AML-193 (cell line): ENCODE measurements around the gene IKZF3.
"Not testable (repeated sequence)": the region's sequence is repeated elsewhere in the genome, so short reads cannot be mapped to it uniquely, and the experiment has no call there.

Experiments used
- DNase-seq, 2 experiments: peaks; one replicate each; lab custom pipeline; 2025; lab: John Stamatoyannopoulos, UW

Gene IKZF3

DNA sequence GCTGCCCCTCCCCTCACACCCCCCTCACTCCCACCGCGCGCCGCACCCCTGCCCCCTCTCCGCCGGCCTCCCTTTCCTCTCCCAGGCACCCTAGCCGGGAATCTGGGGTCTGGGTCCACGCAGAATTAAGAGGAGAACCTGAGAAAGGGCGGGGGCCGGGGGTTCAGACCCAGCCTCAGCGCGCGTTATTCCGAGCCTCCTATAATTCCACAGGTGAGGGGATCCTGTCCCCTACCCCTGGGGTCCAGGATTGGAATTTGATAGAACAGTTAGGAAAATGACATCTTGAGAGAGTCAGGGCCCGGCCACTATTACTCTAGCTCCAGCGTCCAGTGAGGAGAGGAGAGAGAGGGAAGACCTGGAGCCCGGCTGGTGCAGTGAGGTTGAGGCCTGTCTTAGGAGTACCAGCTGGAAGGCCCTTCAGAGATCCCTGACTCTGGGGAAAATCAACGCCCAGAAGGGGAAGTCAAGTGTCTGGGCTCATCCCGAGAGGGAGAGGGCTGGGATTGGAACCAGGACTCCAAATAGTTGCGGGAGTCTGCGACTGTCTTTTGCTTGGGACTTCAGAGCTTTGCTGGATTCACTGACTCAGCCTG is 109.1 kb downstream of the IKZF3 start:
- no peak for DNase-seq

DNA sequence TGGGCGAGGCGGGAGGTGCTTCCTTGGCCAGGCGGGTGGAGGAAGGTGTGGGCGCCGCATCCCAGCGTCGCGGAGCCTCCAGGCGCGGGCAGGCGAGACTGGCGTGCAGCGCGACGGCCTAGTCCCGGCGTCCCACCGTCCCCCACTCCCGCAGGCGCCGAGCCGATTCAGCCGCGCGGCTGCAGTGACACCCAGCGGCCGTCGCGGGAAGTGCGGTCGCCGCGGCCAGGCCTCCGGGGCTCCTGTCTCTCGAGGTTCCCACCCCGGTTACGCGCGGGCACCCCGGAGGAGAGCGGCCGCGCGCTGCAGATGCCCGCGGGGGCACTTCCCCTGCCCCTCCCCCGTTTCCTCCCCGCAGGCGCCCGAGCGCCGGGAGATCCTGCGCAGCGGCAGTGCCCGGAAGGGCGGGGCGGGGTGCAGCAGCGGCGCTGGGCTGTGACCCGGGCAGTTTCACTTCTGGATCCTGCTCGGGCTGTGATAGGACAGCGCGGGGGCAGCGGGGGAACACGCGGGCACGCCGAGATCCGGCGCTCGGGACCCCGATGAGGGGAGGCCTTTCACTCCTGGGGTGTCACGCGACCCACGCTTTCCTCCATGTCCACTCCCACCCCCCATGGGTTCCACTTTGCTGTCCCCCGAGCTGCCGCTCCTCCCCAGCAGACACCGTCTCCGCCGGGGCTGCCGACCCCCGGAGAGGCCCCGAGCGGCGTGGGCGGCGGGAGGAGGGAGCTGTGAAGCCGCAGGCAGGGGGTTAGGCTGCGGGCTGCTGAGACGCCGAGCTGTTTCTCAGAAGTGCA is 109.8 kb downstream of the IKZF3 start:
- peak; percentile 98 to 99 for DNase-seq

DNA sequence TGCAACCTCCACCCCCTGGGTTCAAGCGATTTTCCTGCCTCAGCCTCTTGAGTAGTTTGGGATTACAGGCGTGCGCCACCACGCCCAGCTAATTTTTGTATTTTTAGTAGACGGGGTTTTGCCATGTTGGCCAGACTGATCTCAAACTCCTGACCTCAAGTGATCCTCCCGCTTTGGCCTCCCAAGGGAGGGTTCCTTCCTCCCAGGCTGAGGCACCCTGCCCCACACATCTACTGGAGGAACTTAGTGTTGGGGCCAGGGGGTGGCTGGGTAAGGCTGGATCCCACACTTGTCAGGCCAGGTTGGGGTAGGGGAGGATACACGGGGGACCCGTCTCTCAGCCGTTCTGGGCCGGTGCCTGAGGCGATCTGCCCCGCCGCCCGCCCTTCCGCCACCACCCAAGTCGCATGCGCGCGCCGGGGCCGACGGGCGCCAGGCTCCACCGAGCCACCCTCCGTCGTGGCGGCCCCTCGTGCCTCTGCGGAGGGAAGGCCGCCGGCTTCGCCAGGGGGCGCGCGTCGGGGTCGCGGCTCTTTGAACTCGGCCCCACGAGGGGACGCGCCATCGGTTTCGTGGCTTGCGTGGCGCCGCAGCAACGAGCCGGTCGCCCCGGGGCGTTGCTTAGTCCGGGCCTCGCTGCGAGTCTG is 110.5 kb downstream of the IKZF3 start:
- peak; percentile 49 to 63 for DNase-seq

DNA sequence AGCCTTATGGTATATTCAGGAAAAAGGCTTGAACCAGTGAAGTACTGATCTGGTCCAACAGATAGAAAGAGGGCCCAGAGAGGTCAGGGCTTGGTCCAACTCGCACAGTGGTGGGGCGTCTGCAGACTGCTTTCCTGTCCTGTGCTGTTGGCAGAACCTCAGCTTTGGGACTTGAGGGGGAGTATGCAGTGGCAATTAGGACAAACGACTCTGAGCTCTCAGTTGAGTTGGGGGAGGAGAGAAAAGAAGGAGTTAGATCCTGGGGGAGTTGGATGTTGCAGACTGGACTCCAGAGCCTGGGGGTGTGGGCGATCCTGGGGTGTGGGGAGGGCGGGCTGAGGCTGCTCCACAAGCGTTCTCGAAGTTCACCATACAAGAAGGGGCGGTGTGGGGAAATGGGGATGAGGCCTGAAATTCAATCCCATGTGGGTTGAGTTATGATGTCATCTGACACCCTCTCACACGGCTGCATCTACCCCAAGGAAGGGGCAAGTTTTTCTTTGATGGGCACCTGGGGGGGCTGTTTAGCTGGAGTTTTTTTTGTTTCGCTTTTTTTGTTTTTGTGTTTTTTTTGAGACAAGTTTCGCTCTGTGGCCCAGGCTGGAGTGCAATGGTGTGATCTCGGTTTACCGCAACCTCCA is 111.8 kb downstream of the IKZF3 start:
- no peak for DNase-seq

GRCh38 chr17:39751637-39752036 is 112.5 kb downstream of the IKZF3 start:
- DNase-seq, result no peak

DNA sequence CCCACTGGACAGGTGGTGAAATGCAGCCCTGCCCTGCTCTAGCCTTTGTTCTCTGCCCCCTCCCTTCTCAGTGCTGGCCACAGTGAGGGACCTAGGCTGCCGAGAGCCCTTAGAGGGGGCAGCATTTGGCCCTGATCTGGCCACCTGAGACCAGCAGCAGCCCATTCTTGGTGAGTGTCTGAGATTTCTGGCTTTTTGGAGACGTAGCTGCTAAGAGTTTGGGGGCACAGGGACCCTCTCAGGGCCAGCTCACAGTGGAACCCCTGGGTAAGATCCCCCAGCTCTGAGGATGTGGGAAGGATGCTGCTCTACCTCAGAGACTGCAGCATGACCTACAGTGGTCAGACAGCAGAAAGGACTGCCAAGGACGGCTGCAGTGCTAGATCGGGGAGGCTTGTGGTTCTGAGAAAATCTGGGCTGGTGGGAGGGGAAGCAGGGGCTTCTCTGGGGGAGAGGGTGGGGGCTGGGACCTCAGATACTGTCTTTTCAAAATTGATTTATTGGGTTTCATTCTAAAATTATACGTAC is 113.0 kb downstream of the IKZF3 start:
- no peak for DNase-seq

DNA sequence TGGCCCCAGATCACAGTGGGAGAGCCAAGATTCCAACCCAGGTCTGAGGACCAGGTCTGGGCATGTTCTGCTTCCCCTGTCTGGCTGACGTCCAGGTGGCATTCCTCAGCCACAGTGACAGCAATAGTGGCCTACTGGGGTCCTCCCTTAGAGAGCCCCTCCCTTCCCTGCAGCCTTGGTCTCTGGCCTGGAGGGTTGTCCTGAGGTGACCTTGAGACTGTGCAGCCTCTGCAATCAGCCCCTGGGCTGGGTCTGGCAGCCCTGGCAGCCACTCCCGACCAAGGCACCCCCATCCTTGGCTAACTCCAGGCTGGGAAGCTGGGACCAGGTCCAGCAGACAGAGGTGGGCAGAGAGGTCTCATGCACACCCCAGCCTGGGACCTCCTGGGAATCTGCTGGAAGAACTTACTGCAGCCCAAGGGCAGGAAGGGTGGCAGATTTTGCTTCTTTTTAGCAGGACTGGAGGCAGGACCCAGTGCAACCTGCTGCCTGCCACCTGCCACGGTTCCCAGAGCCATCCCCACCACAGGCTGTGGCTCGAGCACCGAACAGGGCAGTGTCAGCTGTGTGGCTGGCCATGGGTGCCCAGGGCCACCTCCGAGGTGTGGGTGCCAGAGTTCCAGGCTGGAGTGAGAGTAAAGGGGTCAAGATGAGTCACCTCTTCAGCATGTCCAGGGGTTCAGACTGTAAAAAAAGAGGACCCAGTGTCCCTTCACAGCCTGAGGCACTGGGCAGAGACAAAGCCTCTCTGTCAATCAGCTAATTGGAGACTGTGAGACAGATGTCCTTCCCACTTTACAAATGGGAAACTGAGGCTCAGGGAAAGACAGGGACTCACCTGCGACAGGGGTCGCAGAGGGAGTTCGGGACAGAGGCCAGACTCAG is 113.7 kb downstream of the IKZF3 start:
- no peak for DNase-seq

- not testable (repeated sequence) for DNase-seq
Observed at GRCh38 chr17:39748444-39749034, 115.6 kb downstream of the IKZF3 start.

GRCh38 chr17:39747745-39748144 is 116.4 kb downstream of the IKZF3 start:
- DNase-seq, result no peak

- no peak for DNase-seq
Observed at GRCh38 chr17:39746145-39746461, 118.0 kb downstream of the IKZF3 start.

DNA sequence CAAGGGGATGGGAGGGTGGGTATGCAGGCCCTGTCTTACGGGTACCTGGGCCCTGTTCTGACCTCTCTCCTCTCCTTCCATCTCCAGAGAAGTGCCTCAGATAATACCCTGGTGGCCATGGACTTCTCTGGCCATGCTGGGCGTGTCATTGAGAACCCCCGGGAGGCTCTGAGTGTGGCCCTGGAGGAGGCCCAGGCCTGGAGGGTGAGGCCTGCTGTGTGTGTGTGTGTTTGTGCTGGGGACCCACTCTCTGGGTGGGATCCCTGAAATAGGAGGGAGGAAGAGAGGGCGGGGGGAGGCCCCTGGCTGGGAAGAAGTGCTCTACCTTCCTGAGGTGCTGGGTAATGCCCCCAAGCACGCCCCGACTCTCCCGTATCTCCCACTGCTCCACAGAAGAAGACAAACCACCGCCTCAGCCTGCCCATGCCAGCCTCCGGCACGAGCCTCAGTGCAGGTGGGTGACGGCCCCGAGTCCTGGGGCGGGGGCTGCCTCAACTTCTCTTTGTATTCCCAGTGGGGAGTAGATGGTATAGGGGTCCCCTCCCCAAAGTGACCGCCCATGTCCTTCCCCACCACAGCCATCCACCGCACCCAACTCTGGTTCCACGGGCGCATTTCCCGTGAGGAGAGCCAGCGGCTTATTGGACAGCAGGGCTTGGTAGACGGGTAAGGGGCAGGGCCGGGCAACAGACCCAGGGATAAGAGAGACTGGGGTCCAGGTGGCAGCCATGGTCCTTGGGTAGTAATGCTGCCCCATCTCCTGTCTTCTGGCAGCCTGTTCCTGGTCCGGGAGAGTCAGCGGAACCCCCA is 118.6 kb downstream of the IKZF3 start:
- no peak for DNase-seq

GRCh38 chr17:39744836-39745215 is 119.3 kb downstream of the IKZF3 start:
- no peak for DNase-seq

GRCh38 chr17:39744075-39744835 is 119.9 kb downstream of the IKZF3 start:
- no peak for DNase-seq

GRCh38 chr17:39742856-39743436 is 121.2 kb downstream of the IKZF3 start:
- no peak for DNase-seq

- DNase-seq, result no peak
Observed at GRCh38 chr17:39742126-39742855, 121.8 kb downstream of the IKZF3 start.

DNA sequence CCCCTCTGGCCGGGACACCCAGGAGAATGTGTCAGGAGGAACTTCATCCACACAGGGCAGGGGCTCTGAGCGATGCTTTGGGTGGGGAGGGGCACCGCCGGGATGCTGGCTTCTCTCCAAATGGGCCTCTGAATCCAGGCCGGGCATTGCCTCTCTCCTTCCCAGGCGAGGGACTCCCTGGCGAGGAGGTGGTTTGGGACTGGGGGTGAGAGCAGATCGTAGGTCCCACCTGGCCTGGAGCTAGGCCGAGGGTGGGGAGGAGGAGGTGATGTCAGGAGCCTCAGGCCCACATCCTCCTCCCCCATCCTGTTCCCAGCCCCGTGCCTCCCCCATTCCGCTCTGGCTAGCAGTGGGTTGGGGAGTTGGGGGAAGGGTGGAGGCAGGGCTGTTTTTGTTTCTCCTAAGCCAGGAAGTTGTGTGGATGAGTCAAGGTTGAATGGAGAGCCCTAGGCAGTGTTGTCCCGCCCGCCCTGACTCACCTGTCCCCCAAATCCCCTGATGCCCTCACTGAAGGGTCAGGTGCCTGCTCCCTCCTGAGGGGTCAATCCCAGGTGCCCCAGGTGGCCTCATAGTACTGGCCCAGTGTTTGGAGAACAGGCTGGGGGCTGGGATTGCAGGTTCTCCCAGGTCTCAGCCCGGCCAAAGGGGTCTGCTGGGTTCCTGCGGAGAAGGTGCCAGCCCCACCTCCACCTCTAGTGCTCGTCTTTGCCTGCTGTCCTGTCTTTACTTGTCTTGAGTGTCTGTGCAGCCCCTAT is 123.6 kb downstream of the IKZF3 start:
- no peak for DNase-seq

DNA sequence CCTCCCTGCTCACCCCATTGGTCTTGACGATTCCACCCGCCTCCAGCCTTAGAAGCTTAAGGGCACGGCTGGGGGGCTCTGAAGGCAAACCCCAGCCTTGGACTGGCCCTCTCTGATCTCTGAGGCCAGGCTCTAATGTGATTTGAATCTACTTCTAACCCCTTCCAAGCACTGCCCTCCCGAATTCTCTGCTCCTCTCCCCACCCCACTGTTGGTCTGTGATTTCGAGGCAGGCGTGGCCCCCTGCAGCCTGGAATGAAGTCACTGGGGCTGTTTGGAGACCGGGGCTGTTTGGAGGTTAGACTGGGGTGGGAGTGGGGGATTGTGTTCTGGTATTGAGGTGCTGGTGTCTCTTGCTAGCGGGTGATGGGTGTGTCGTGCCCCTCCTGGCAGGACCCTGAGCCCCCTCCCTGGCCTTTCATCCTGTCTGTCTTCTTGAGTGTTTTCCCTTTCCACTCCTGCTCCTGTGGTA is 124.2 kb downstream of the IKZF3 start:
- no peak for DNase-seq
